NCI-H2107 (cell line): ENCODE measurements around the gene KPNA6.
A peak's percentile ranks its signal among the peaks of the same experiment; 100 is the strongest.

ENCODE experiments used
- DNase-seq: peaks from one replicate; lab custom pipeline; 2025; lab: John Stamatoyannopoulos, UW

Gene KPNA6

GRCh38 chr1:32187850-32188249, 80.0 kb downstream of the KPNA6 start:
- no peak for DNase-seq

- no peak for DNase-seq
These were observed 84.5 kb downstream of the KPNA6 start for GRCh38 chr1:32192220-32192948.

DNA sequence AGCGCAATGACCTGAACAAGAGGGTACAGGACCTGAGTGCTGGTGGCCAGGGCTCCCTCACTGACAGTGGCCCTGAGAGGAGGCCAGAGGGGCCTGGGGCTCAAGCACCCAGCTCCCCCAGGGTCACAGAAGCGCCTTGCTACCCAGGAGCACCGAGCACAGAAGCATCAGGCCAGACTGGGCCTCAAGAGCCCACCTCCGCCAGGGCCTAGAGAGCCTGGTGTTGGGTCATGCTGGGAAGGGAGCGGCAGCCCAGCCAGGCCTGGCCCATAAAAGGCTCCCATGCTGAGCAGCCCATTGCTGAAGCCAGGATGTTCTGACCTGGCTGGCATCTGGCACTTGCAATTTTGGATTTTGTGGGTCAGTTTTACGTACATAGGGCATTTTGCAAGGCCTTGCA, 87.1 kb downstream of the KPNA6 start:
- no peak for DNase-seq

DNA sequence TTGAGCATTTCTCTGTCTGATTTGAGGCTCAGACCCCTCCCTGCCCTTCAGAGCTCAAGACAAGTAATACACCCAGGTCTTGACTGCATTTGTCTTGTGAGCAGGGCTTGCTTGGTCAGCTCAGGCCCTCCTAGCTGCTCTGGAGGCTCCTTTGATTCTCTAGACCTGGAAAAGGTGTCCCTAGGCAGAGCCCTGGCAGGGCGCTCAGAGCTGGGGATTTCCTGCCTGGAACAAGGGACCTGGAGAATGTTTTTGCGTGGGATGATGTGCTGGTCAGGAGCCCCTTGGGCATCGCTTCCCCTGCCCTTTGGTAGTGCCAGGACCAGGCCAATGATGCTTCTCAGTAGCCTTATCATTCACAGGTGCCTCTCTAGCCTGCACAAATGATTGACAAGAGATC, 87.7 kb downstream of the KPNA6 start:
- no peak for DNase-seq

GRCh38 chr1:32195972-32196823, 88.3 kb downstream of the KPNA6 start:
- DNase-seq, result no peak

DNA sequence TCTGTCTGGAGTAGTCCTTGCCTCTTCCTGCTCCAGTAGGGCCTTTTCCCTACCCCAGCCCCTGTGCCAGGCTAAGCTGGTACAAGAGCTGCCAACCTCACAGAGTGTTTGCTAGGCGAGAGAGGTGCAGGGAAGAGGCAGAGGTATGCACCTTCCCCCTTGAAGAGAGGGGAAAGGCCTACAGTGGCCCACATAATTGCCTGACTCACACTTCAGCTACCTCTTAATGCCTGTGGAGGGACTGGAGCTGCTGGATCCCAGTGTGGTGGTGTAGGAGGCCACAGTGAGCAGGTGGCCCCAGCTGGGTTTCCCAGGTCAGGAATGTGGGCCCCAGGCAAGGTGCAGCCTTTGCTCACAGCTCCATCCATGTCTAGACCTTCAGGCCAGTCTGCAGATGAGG, 89.2 kb downstream of the KPNA6 start:
- DNase-seq, result no peak

DNA sequence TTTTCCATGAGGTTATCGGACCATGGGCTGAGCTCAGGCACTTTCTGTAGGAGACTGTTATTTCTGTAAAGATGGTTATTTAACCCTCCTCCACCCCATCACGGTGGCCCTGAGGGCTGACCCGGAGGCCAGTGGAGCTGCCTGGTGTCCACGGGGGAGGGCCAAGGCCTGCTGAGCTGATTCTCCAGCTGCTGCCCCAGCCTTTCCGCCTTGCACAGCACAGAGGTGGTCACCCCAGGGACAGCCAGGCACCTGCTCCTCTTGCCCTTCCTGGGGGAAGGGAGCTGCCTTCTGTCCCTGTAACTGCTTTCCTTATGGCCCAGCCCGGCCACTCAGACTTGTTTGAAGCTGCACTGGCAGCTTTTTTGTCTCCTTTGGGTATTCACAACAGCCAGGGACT, 90.0 kb downstream of the KPNA6 start:
- DNase-seq, result no peak

- no peak for DNase-seq
These were observed 90.6 kb downstream of the KPNA6 start for GRCh38 chr1:32198237-32199042.

DNA sequence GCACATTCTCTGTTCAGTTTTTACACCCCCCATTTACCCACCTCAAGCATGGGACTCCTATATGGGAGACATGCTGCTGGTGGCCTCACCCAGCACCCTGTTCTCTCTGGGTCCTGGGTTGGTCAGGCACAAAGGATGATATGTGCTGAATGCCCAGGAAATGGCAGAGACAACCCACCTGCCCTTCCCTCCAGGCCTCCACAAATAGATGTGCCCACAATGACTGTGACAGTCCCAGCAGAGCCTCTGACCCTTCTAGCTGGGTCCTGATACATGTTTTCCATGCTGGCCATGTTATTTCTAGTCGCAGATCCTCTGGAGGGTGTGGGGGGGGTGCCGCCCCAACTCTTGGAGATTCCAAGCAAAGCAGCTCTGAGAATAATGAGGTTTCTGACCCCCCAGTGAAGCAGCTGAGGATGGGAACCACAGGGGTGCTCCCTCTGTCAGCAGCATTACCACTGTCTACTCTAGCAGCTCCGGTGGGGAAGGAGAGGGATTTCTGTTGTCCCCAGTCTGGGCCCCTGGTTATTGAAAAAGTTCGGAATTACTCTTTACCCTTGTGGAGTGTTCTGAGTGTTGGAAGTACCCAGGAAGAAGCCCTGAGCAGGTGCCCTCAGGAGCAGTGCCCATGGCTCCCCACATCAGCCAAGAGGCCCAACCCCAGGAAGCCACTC, 91.3 kb downstream of the KPNA6 start:
- no peak for DNase-seq

- peak; percentile 74 for DNase-seq
These were observed 91.8 kb downstream of the KPNA6 start for GRCh38 chr1:32199717-32200072.

DNA sequence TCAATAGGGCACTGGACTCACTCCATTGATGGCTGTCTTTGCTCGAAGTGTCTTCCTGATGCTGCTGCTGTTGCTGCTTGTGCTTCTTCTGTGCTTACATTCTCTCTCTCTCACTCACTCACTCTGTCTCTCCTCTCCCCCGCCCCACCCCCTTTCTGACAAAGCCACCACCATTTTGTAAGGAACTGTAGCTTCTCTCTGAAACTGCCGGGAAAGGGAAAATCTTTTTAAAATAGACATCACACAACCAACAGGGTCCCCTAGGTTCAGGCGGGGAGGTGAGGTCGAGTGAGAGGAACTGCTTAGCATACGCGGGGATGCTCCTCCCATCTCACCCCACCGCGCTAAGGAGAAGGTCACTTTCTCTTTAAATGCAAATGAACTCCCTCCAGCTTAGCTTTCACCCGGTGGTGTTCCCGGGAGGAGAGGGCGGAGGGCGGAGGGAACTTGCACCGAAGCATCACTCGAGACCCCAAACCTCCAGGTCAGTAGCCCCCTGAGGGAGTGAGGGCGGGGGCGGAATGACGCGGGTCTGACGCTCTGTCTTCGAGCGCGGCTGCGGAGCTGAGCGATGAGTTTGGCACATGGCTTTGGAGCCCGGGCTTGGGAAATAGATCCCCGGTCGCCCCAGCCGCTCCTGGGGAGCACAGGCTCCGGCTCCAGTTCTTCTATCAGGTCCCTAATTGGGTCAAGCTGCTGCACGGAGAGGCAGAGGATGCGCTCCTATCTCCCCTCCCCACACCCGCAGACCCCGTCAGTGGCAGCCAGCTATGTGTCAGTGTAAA, 92.6 kb downstream of the KPNA6 start, which contains the start of gene CCDC28B:
CCDC28B (plus strand) TSS at position 370 of the 785 bp plus-strand sequence. CDS start 1,341 bp downstream, outside the sequence.
- DNase-seq, result peak; percentile 64

DNA sequence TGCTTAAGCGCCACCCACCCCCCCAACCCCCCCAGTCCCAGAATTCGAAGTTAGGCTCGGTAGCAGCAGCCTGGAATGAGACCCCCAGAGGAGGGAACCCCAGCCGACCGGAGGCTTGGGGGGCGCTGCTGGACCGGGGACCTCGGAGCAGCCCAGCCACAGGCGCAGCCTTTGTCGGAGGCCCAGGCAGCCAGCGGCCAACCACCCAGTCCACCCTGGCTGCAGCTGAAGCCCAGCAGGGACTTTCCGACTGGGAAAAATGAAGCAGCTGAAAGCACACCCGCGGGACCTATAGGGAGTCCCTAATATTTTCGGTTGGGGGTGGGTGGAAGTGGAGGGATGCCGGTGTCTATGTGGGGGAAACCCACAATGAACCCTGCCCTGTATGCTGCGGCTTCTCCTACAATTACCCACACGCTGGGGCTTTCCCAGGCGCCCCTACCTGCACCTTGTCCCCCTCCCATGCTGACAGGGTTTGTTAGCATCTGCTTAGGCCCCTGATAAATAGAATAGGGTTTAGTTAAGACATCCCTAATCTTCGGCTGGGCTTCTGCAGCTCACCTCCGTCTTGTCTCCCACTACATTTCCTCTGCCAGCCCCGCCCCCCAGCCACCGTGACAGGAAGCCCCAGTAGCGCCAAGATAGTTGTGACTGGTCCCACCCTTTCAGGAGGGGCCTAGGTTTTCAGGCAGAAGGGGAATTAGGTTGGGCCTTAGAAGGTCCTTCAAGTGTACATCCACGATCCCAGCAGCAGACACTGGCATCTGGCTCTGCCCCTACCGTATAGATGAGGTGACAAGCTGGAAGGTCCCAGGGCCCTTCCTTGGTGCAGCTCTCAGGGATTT, 93.4 kb downstream of the KPNA6 start:
- no peak for DNase-seq

DNA sequence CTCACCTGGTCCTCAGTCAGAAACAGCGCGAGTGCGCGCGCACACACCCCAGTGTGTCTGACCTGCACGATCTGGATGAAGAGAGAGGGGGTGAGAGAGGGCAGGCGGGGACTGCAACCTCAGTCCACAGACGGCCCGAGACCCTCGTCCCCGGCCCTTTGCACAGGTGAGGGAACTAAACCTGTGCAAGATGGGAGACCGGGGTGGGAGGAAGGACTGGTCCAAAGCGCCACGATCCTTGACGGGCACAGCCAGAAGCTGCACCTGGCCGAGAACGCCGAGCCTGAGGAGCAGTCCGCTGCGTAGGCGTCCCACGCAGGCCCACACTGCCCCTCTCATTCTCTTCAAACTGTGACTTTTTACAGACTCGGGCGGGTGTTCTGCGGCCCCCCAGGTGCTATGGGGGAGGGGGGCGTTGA, 97.1 kb downstream of the KPNA6 start:
- DNase-seq, result no peak

DNA sequence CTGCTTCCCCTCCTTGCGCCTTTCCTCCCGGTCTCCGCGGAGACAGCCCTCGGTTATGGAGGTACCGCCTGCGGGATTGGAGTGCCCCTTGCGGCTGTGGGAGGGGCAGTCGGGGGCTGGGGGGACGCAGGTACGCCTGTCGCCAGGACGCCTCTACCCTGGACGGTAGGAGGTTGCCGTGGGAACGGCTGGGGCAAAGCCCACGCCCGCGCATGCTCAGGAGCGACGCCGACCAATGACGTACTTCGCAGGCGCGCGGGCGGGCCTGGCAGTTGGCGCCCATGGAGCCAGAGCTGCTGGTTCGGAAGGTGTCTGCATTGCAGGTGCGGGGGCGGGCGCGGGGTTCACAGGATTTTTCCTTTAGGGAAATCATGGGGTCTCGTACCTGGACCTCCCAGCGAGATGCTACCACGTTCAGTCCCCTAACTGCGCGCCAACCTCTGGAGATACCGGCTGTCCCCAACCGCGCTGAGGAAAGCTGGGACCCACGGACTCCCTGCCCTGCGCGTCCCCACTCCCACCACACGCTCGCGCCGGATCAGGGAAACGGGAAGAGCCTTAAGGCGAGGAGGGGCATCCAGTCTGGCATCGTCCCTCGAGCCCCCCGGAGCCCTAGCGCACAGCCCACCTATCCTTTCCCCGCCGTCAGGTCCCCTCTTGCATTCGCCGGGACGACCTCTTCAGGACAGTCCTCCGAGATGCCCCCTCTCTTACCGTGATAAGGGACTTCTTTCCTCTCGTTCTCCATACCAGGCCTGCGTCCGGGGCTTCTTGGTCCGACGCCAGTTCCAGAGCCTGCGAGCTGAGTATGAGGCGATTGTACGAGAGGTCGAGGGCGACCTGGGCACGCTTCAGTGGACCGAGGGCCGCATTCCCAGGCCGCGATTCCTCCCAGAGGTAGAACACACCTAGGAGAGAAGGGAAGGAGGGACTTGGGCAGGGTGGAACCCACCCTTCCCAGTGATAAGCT, 97.8 kb downstream of the KPNA6 start, which contains the start of gene IQCC:
IQCC (plus strand) TSS at position 271 of the 970 bp plus-strand sequence; CDS start at position 282, 11 bp downstream.
- peak; percentile 93 for DNase-seq

DNA sequence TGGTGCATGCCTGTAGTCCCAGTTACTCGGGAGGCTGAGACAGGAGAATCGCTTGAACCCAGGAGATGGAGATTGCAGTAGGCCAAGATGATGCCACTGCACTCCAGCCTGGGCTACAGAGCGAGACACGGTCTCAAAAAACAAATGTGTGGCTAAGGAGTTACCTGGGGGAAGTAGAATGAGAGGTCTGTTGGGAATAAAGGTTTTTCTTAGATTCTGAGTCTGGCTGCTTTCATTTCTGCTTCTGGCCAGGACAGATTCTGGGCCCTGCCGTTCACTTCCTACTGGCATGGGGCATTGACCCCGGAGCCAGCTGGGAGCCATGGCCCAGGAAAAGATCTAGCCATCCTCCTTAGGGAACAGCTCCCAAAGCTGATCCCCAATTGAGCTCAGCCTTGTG, 100.6 kb downstream of the KPNA6 start:
- DNase-seq, result no peak

GRCh38 chr1:32208891-32209328, 101.1 kb downstream of the KPNA6 start, which contains the start of gene DCDC2B:
Gene DCDC2B, plus strand, starts transcription at chr1:32209089. Its CDS starts 5 bp downstream, at chr1:32209094.
- DNase-seq, result peak; percentile 92

GRCh38 chr1:32215629-32216480, 108.0 kb downstream of the KPNA6 start:
- peak; percentile 64 for DNase-seq

GRCh38 chr1:32216566-32216965, 108.7 kb downstream of the KPNA6 start:
- DNase-seq, result no peak
